HG02623 (cell line): ENCODE data around the gene RUFY1.
"Not testable (repeated sequence)": the region's sequence is repeated elsewhere in the genome, so short reads cannot be mapped to it uniquely, and the experiment has no call there.

ENCODE experiments used
- ATAC-seq: cut with Tn5 transposase; IDR thresholded peaks from one replicate; pipeline ENCODE4 v1.9.1; 2021; ENCODE audit warnings: moderate library complexity; ENCODE audit not compliant: unreplicated experiment

The RUFY1 gene

DNA sequence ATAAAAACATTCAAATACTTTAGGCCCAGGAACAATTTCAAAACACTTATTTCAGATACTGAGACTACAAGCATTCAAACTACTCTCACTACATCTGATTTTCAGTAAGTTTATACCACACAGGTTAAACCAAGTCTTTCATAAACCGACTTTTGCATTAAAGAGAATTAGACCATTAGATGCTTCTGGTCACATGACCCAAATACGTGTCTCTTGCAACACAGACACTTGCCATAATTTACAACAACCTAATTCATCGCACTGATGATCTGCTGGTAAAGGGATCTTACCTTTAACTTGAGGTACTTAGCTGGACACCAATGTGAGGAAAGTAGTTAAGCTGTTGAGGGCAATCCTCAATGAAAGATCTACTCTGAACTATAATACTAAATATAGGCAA lies 69.9 kb downstream of the RUFY1 start:
- no peak for ATAC-seq

DNA sequence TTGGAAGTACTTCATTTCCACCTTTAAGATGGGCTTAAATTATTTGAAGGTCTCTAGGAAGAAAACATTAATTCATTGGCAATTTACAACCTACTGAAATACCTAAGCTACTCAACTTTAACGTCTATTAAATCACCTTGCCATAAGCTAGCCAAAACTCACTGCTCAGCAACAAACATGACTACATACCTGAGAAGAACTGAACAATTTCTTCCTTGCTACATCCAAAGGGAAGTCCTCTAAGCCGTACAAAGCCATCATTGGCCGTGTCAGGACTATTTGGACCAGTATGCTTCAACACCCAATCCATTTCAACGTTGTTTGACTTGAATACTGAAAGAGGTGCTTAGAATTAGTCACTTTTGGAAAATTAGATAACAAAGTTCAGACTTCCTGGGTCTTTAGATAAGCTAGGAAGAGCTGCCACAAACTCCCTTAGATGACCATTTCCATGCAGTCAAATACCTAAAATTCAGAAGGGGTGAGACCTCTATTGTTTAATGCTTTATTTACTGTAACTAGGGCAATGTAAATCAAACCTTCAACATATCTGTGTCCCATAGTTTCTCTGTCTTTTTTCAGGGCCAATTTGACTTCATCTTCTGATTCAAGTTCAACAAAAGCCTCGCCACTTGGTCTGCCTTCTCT lies 70.5 kb downstream of the RUFY1 start:
- ATAC-seq: no peak

DNA sequence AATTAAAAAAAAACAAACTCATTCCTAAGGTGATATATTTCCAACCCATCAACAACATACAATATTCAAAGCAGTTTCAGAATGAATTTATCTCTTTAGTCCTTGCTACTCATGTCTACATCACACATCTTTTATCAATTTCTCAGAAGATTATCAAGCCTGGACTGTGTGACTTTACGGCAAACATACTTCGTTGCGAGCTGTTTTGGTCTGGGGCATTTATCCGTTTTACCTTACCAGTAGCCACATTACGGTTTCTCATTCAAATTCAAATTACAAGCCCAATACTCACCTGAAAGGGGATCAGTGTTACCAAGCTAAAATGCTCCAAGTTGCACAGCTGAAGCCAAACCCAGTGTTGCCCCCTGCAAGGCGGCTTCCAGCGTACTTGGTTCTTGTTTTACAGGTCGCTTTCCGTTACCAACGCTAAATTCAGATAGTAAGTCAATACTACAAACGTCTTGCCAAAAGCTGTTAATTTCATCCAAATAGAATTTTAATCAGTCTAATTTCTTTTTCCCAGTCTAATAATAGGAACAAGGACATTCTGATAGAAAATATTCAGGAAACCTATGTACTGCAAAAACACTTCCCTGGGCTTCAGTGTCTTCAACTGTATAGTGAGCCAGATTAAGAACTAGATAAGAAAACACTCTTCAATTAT lies 71.3 kb downstream of the RUFY1 start:
- no peak for ATAC-seq

DNA sequence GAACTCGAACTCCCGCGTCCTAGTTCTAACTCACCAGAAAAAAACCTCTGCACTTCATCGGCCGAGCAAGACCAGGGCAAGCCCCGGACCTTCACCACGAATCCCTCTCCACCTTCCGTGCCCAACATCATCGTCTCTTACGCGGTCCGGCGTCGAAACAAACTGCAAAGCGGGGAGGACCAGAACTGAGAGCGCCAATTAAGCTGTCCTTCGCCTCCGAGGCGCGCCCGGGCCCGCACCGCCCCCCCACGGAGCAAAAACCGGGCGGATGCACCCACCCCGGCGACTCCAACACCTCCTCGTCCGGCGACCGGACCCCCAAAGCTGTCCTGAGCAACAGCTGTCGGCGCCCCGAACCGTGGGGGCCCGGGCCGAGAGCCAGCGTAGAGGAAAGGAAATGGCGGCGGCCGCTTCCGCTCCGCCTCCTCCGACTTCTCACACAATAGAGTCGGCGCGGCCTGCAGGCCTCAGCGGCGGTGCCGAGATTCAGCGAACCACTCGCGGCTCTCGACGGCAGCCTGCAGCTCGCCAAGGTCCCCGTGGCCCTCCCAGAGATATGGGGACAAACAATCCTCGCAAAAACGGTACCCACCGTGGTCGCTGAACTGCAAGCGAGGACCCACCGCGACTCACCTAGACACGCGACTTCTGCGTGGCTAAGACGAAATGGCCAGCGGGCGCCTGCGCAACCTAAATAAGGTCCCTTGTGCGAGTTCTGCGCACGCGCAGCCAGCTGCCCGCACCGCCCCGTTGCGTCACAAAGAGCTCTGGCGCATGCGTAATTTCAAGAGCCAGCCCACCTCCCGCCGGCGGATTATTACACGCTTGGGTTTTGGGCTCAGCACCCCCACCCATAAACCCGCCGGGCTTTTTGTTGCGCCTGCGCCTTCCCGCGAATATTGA lies 72.9 kb downstream of the RUFY1 start, which contains the start of gene HNRNPH1:
HNRNPH1 (minus strand) TSS at position 669 of the 903 bp plus-strand sequence; CDS start at position 131, 538 bp downstream.
- ATAC-seq: peak; percentile 61

DNA sequence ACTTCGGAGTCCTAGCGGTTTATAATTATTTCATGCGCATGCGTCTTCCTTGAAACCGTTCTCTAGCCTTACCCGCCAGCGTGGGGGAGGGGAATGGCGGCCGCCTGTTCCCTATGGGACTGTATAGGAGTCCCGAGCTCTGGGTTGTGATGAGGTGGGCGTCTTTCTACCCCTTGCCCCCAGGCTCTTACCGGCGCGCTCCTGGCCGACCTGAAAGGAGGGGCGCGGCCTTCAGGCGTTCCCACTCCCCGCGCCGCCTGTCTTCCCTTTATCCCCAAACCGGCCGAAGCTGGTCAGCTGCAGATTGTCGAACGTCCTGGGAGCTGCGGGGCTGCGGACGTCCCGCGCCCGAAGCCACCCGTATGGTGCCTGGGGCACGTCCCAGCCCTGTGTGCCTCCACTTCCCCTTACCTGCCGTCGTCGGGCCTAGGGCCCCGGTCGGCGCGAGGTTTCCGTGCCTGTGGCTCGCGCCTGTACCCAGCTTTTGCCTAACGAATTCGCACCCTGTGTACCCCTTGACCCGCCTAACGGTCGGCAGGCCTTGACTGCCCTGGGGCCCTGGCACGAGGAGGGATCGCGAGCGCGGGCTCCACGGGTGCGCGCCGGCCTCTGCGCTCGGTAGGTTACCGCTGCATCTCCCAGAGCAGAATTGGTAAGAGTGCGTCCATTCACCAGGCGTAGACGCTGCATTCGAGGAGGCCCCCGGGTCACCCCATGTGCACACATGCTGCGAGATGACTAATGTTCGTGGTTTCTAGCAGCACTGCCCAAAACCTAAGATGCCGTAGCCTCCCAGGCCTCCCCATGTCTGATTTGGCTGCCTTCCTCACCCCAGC lies 73.8 kb downstream of the RUFY1 start:
- no peak for ATAC-seq

DNA sequence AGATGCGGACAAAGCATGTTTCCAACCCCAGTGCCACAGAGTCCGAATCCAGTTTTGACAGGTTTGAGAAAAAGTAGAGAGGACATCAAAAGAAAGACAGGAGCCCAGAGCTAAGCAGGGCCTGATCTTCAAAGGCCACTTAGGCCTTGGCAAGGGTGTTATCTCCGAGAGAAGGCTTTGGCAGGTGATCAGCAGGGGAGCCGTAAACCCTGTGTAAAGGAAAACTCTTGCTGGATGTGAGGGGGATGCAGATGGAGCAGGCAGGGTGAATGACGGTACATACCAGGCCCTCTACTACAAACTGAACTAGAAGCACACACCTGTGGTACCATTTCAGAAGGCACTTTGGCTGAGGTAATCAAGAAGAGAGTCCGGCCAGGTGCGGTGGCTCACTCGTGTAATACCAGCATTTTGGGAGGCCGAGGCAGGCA lies 74.5 kb downstream of the RUFY1 start:
- ATAC-seq: no peak

DNA sequence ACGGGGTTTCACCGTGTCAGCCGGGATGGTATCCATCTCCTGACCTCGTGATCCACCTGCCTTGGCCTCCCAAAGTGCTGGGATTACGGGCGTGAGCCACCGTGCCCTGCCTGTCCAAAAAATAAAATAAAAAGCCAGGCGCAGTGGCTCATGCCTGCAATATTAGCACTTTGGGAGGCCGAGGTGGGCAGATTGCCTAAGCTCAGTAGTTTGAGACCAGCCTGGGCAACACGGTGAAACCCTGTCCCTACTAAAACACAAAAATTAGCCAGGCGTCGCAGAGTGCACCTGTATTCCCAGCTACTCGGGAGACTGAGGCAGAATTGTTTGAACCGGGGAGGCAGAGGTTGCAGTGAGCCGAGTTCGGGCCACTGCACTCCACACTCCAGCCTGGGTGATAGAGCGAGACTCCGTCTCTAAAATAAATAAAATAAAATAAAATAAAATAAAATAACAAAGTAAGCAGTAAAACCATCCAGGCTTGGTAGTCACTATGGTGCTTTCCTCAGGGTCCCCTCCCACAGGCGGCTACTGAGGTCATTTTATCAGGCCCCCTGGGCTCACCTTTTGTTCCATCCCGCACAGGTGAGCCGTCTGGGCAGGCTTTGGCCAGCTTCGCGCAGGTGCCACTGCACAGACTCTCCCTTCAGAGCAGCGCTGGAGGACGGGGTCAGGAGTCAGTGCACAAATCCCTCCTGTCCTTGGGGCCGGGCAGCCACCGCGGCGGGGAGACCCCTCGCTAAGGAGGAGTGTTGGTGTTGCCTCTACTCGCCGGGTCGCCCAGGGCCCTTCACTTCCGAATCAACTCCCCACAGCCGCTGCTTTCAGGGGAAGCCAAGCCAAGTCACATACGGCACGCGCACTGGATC lies 83.4 kb downstream of the RUFY1 start:
- peak; percentile 48 for ATAC-seq

DNA sequence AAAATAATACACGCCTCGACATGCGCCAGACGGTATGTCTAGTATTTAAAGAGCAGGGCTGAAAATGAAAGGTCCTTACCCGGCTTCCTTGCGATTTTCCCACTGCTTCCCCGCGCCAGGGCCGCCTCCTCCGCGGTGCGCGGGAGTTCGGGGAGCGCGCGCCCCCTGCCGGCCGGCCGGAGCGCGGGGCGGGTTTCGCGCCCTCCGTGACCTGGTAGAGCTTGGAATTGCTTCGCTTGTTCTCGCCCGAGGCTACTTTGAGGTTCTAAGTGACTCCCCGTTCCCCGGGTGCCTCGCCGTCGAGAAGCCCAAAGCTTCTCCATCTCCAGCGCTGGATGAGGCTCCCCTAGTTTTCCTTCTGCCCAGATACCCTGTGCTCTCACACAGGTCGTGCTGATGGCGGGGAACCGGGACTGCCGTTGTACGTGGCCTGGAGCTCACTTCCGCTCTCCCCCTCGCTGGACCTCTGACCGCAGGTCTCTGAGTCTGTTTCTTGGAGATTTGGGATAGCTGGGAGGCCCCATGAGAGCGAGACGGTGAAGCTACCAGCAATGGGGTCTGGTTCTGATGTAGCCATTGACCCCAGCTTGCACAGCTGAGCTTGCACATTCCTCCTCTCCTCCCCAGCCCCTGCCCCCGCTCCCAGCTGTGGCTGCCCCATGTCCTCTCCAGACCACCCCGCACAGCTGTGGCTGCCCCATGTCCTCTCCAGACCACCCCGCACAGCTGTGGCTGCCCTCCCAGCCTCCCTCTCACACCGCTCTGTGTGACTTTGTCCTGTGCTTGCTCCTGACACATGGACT lies 84.2 kb downstream of the RUFY1 start:
- peak; percentile 85 for ATAC-seq

DNA sequence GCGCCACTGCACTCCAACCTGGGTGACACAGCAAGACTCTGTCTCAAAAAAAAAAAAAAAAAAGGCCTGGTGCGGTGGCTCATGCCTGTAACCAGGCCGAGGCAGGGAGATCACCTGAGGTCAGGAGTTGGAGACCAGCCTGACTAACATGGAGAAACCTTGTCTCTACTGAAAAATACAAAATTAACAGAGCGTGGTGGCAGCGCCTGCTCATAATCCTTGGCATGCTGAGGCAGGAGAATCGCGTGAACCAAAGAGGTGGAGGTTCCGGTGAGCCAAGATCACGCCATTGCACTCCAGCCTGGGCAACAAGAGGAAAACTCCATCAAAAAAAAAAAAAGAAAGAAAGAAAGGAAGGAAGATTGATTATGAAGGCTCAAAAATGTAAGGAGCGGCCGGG lies 88.9 kb downstream of the RUFY1 start:
- not testable (repeated sequence) for ATAC-seq

DNA sequence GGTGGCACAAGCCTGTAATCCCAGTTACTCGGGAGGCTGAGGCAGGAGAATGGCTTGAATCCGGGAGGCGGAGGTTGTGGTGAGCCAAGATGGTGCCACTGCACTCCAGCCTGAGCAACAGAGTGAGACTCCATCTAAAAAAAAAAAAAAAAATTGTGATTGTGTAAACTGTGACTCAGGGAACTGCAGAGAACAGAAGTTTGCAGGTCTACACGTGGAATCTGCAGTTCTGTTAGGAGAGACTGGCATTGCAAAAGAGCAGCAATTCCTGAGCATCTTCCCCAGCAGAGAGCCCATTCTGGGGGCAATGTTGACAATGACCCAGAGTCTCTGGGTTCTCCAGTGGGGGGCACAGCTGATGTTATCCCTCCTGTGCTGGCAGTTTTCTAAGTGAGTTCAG lies 91.4 kb downstream of the RUFY1 start:
- ATAC-seq: not testable (repeated sequence)

DNA sequence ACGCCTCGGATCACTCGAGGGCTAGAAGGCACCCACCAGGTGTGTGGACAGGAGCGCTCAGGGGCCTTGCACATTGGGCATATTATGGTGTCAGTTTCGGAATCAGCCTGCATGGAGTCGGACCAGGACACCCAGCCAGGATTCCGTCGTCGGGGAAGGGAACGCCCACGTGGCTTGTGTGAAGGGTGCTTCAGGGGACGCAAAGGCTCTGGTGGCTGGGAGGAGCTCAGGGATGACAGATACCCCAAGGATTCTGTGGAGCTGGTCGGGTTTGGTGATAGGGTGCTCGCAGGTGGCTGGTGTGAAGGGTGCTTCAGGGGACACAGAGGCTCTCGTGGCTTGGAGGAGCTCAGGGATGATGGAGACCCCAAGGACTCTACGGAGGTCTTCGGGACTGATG lies 92.3 kb downstream of the RUFY1 start:
- not testable (repeated sequence) for ATAC-seq

DNA sequence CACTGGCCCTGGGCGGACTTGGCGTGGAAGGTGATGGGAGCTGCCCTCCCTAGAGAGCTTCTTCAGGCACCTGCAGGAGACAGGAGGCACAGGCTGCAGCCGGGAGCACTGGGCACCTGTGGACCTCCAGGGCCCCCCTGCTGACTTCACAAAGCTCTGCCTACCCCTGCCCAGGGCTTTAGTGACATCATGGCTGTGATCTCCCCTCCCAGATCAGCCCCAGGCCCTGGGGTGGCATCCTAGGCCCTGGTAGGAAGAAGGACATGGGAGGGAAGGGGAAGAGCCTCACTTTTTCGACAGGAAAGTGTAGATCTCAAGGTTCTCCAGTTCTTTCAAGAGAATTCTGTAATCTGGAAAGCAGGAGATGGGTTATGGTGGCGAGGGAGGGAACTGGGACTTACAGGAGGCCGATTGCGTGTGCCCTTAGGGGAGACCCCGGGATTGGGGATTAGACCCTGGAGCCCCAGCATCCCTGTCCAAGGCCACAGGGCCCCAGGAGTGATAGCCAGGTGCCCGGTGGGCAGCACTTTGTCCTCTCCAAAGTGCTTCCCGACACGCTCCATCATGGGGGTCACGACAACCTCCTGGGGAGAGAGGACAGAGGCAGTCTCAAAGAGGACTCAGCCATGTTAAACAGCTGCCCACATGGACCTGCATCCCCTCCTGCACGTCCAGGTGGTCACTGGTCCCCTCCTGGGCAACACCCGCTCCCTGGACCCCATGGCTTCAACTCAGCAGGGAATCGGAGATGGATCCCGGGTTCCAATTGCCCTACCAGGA lies 93.0 kb downstream of the RUFY1 start:
- ATAC-seq: not testable (repeated sequence)

DNA sequence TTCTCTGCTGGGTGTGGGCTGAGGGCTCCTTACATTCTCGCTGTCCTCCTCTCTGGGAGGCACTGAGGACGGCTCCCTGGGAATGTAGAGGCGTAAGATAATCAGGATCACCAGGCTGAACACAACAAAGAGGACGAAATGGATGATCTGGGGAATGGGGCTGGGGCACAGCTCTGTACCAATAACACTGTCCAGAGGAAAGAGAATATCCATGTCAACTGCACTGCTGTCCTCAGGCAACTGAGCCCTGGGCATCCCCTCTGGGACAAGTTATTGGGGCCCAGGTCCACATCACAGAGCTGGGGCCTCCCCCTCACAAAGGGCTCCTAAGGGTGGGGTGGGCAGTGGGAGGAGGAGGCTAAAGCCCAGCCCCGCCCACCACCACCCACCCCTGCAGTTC lies 94.4 kb downstream of the RUFY1 start:
- ATAC-seq: not testable (repeated sequence)

DNA sequence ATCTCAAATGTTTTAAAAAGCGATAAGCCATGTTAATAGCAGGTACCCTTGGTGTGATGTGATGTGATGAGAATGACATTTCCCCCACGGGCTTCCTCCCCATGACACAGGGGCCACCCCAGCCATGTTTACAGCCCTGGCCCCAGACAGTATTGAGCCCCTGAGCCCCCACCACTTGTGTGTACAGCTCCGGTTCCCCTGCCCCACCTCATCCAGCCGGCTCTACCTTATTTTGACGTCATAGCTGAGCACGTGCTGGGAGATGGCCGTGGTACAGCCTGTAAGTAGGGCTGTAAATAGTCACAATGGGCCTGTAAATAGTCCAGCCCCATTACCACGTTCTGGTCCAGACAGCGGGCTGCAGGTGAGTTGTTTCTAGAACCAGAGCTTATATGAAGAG lies 98.1 kb downstream of the RUFY1 start:
- no peak for ATAC-seq

DNA sequence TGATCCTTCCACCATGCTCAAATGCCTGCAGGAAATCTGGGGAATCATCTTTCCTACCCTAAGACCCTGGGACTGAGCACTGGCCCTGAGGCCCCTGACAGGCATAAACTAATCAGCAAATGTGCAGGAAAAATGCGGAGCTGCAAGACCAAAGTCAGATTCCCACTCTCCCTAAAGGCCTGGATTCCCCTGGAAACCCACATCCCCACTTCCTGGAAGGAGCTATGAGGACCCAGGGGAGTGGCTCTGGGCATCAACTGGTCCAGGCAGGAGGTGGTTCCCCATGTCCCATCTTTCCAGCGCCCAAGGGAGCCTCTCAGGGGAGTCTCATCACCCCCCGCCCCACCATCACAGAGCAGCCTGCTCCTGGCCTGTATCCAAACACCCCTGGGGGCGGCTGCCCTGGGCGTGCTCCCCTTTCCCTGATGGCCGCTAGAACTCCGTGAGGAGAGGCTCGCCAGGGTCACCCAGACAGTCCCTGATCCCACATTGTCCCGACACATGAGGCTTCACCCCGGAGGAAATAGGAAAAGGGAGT lies 98.9 kb downstream of the RUFY1 start:
- not testable (repeated sequence) for ATAC-seq

DNA sequence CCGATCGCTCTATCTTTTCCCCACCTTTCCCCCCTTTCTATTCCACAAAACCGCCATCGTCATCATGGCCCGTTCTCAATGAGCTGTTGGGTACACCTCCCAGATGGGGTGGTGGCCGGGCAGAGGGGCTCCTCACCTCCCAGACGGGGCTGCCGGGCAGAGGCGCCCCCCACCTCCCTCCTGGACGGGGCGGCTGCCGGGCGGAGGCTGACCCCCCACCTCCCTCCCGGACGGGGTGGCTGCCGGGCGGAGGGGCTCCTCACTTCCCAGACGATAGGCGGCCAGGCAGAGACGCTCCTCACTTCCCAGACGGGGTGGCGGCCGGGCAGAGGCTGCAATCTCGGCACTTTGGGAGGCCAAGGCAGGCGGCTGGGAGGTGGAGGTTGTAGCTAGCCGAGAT lies 99.9 kb downstream of the RUFY1 start:
- ATAC-seq: not testable (repeated sequence)

DNA sequence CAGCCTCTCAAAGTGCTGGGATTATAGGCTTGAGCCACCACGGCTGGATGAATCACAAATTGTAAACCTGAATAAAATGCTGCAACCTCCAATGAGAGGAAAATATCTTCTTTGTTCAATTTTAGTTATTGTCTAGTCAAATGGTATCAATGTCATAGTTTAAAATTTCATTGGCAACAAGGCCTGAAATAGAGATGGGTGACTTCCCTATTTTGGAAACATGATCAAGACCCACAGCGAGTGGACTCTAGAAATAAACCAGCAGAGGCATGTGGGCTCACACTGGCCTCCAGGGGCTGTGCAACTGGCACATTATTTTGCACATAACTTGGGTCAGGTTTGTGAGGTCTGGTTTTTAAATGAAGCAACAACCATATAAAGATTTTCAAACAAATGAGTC lies 102.8 kb downstream of the RUFY1 start:
- not testable (repeated sequence) for ATAC-seq
